TTC549 (cell line): ENCODE measurements around the gene UNC5B.

ENCODE experiments used
- FAIRE-seq: peaks from 2 replicates; lab custom pipeline; 2012; peaks lifted over from hg19 to GRCh38; lab: Jason Lieb, UNC

The UNC5B gene

DNA sequence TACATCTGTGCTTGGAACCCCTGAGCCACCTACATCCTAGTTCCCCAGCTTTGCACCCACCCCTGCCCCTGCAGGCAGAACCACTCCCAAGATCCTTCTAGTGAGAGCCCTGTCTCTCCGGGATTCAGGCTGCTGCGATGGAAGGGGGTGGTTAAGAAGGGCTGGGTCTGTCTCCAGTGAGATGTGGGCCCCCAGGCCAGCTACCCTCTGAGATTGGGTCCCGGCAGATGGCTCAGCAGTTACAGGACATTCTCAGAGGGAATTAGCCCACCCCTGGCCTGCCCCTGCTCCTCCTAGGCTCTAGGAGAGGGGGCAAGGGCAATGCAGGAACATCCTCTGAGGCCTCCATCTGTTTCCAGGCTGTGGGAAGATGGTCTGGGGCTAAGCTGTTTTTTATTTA, 134.4 kb downstream of the UNC5B start:
- no peak for FAIRE-seq

GRCh38 chr10:71347587-71348395, 135.4 kb downstream of the UNC5B start:
- FAIRE-seq, result no peak

DNA sequence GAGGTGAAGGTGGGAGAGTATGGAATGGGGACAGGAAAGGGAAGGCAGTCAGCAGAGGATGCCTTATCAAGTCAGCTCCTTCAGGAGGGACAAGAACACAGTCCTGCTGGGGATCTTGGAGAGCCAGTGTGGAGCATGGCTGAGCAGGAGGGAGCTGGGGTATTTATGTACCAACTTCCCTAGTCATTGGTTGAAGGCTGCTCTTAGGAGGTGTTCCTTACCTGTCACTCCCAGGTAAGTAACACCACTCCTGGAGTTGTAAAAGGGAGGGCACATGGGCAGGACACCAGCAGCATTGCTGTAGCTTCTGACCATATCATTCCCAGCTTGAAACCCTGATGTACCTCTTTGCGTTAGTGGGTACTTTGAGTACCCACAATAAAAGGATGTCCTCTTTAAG, 136.5 kb downstream of the UNC5B start:
- FAIRE-seq, result no peak

GRCh38 chr10:71349406-71349805, 137.0 kb downstream of the UNC5B start:
- no peak for FAIRE-seq

DNA sequence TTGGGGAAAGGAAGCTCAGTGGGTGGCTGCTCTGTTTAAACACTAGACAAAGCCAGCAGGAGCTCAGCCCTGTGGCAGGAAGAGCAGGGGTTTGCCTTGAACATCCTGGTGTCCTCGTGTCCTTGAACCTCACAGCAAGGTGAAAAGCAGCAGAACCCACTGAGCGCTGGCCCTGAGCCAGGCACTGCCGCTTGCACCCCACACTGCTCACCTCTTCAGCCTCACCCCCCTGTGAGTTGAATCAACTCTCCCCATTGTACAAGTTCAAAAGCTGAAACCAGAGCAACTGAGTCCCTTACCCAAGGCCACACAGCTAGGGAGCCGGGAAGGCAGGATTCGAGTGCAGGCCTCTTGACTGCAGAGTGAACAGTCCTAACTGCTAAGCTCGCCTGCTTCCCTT, 138.7 kb downstream of the UNC5B start:
- FAIRE-seq, result no peak

DNA sequence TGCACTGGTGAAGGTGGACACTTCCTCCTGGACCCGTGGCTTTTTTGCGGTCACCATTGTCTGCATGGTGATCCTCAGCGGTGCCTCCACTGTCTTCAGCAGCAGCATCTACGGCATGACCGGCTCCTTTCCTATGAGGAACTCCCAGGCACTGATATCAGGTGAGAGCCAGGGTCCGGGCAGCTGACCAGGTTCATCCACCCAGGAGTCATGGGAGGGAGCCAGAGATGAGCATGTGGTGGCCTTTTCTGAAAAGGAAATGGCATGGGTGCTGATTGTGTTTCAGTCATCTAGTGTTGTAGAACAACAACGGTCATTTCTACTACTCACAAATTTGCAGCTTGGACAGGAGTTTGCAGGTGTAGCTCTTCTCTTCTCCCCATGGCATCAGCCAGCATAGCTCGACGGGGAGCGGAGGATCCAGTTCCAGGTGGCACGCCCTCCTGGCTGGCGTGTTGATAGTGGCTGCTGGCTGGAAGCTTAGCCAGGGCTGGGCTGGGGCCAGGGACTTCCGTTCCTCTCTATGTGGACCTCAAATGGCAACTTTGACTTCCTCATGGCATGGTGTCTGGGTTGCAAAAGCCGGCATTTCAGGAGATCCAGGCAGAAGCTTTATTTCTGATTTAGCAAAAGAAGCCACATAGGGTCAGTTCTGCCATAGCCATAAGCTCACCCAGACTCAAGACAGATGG, 139.4 kb downstream of the UNC5B start:
- FAIRE-seq, result no peak
